ENCODE measurements around the gene EXD3.
"Not testable (repeated sequence)": the region's sequence is repeated elsewhere in the genome, so short reads cannot be mapped to it uniquely, and the experiment has no call there.

EXD3 gene

GRCh38 chr9:137354845-137355760 is 67.9 kb downstream of the EXD3 start:
- DNase-seq = no peak

- no peak for DNase-seq
Observed at GRCh38 chr9:137354153-137354844, 68.7 kb downstream of the EXD3 start.

GRCh38 chr9:137353223-137354152 is 69.5 kb downstream of the EXD3 start:
- no peak for DNase-seq

GRCh38 chr9:137352511-137353222 is 70.3 kb downstream of the EXD3 start:
- no peak for DNase-seq

- DNase-seq = no peak
Observed at GRCh38 chr9:137351781-137352501, 71.0 kb downstream of the EXD3 start.

GRCh38 chr9:137350696-137351584 is 72.0 kb downstream of the EXD3 start:
- DNase-seq = no peak

- DNase-seq = no peak
Observed at GRCh38 chr9:137349471-137350033, 73.4 kb downstream of the EXD3 start.

GRCh38 chr9:137348769-137349470 is 74.0 kb downstream of the EXD3 start:
- no peak for DNase-seq

GRCh38 chr9:137347928-137348327 is 75.0 kb downstream of the EXD3 start:
- no peak for DNase-seq

GRCh38 chr9:137342482-137342881 is 80.5 kb downstream of the EXD3 start:
- no peak for DNase-seq

- DNase-seq = no peak
Observed at GRCh38 chr9:137341227-137341626, 81.7 kb downstream of the EXD3 start.

- not testable (repeated sequence) for DNase-seq
Observed at GRCh38 chr9:137339908-137340462, 83.0 kb downstream of the EXD3 start.

GRCh38 chr9:137339045-137339907 is 83.7 kb downstream of the EXD3 start:
- DNase-seq = no peak

GRCh38 chr9:137336735-137337134 is 86.2 kb downstream of the EXD3 start:
- DNase-seq = no peak

- no peak for DNase-seq
Observed at GRCh38 chr9:137333016-137333671, 89.8 kb downstream of the EXD3 start.

GRCh38 chr9:137331929-137332328 is 91.0 kb downstream of the EXD3 start:
- DNase-seq = no peak

- no peak for DNase-seq
Observed at GRCh38 chr9:137330689-137331088, 92.3 kb downstream of the EXD3 start.

- DNase-seq = not testable (repeated sequence)
Observed at GRCh38 chr9:137329590-137329989, 93.4 kb downstream of the EXD3 start.

Measured in GDM1 (cell line).